PC-9 (cell line): ENCODE results near the gene NFKBIE.

ENCODE experiments used
- EZH2 ChIP-seq: fragments of 200-600 bp; sonication (generic); IDR thresholded peaks from 2 replicates; pipeline ENCODE4 v1.8.0; 2017; ENCODE audit warnings: antibody characterized with exemption, low read depth
- TF ChIP-seq, protein P1 (sequence below): fragments of 200-600 bp; sonication (generic); conservative IDR thresholded peaks from 2 replicates; pipeline ENCODE4 v1.6.1; 2017; ENCODE audit warnings: mixed run types, antibody characterized with exemption, mild to moderate bottlenecking, moderate library complexity

- TF ChIP-seq, protein P1, sequence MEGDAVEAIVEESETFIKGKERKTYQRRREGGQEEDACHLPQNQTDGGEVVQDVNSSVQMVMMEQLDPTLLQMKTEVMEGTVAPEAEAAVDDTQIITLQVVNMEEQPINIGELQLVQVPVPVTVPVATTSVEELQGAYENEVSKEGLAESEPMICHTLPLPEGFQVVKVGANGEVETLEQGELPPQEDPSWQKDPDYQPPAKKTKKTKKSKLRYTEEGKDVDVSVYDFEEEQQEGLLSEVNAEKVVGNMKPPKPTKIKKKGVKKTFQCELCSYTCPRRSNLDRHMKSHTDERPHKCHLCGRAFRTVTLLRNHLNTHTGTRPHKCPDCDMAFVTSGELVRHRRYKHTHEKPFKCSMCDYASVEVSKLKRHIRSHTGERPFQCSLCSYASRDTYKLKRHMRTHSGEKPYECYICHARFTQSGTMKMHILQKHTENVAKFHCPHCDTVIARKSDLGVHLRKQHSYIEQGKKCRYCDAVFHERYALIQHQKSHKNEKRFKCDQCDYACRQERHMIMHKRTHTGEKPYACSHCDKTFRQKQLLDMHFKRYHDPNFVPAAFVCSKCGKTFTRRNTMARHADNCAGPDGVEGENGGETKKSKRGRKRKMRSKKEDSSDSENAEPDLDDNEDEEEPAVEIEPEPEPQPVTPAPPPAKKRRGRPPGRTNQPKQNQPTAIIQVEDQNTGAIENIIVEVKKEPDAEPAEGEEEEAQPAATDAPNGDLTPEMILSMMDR = no peak
- no peak for TF ChIP-seq EZH2
Measured at GRCh38 chr6:44265722-44266233, 427 bp upstream of the NFKBIE start.
